HepG2 (cell line): Measurements from ENCODE around the gene ATP6V0A1. TPM values are rescaled to one million over a fixed set of nuclear protein-coding genes. Genes with fewer than 3 reads are reported as not detected.

Experiments used
- ASH2L ChIP-seq: fragments of 300-600, 200-600 bp; sonication (generic); IDR thresholded peaks from 2 replicates; pipeline ENCODE4 v1.7.0; 2017; ENCODE audit warnings: low read depth, mild to moderate bottlenecking, moderate library complexity, mixed read lengths, low read length; ENCODE audit not compliant: insufficient read length
- EEA1 ChIP-seq: sonication (generic); formaldehyde crosslinking; IDR thresholded peaks from 2 replicates; pipeline ENCODE4 v1.5.1; 2020; ENCODE audit warnings: mild to moderate bottlenecking, missing genetic modification reagents, borderline replicate concordance
- FOXJ3 ChIP-seq: sonication (generic); formaldehyde crosslinking; IDR thresholded peaks from 2 replicates; pipeline ENCODE4 v1.4.0; 2020; ENCODE audit warnings: missing genetic modification reagents, mild to moderate bottlenecking, borderline replicate concordance
- GATAD2A ChIP-seq: IDR thresholded peaks from 2 replicates; pipeline ENCODE4 v1.6.1; 2016
- HOMEZ ChIP-seq: IDR thresholded peaks from 2 replicates; pipeline ENCODE4 v1.6.1; 2016; ENCODE audit warnings: low read depth
- MED8 ChIP-seq: sonication (generic); formaldehyde crosslinking; IDR thresholded peaks from 2 replicates; pipeline ENCODE4 v1.8.1; 2023; ENCODE audit warnings: mild to moderate bottlenecking, missing genetic modification reagents; ENCODE audit not compliant: insufficient replicate concordance
- PHF8 ChIP-seq: sonication (generic); formaldehyde crosslinking; IDR thresholded peaks from 2 replicates; pipeline ENCODE4 v1.5.0; 2020; ENCODE audit warnings: missing genetic modification reagents
- RARG ChIP-seq: sonication (generic); formaldehyde crosslinking; IDR thresholded peaks from 2 replicates; pipeline ENCODE4 v1.4.0; 2020; ENCODE audit warnings: low read depth, mild to moderate bottlenecking, missing genetic modification reagents
- RCOR2 ChIP-seq: IDR thresholded peaks from 2 replicates; pipeline ENCODE4 v1.6.1; 2016; ENCODE audit warnings: missing biosample characterization, missing genetic modification reagents
- REL ChIP-seq: sonication (generic); formaldehyde crosslinking; conservative IDR thresholded peaks from 2 replicates; pipeline ENCODE4 v1.8.0; 2022; ENCODE audit warnings: mild to moderate bottlenecking, missing genetic modification reagents, moderate library complexity
- RFXAP ChIP-seq: sonication (generic); formaldehyde crosslinking; IDR thresholded peaks from 2 replicates; pipeline ENCODE4 v1.4.0; 2020; ENCODE audit warnings: missing genetic modification reagents, borderline replicate concordance
- SOX5 ChIP-seq: IDR thresholded peaks from 2 replicates; pipeline ENCODE4 v1.6.1; 2016; ENCODE audit warnings: borderline replicate concordance
- TAF15 ChIP-seq: fragments of 200-400 bp; formaldehyde crosslinking; IDR thresholded peaks from one replicate; pipeline ENCODE4 v1.6.1; 2018; ENCODE audit warnings: mild to moderate bottlenecking, low read depth, low read length; ENCODE audit not compliant: poor library complexity, severe bottlenecking
- ZNF17 ChIP-seq: sonication (generic); formaldehyde crosslinking; IDR thresholded peaks from 2 replicates; pipeline ENCODE4 v1.5.0; 2020; ENCODE audit warnings: mild to moderate bottlenecking, missing genetic modification reagents
- ZNF3 ChIP-seq: IDR thresholded peaks from 2 replicates; pipeline ENCODE4 v1.7.0; 2017; ENCODE audit warnings: inconsistent platforms
- ZNF75D ChIP-seq: sonication (generic); formaldehyde crosslinking; IDR thresholded peaks from 2 replicates; pipeline ENCODE4 v1.8.1; 2023; ENCODE audit warnings: missing genetic modification reagents, mild to moderate bottlenecking, borderline replicate concordance
- ZNF816 ChIP-seq: sonication (generic); formaldehyde crosslinking; IDR thresholded peaks from 2 replicates; pipeline ENCODE4 v1.8.0; 2022; ENCODE audit warnings: missing genetic modification reagents, mild to moderate bottlenecking, borderline replicate concordance
- polyA plus RNA-seq, 8 experiments: library from polyadenylated mRNA; depleted of rRNA in 3 of 8; stranded (reverse) in 7 of 8; unstranded in 1 of 8; fragments of >200 nt; fragmentation: Illumina TruSeq in 4 of 8; extraction: Trizol in 4 of 8; gene quantifications; 2 replicates each; pipeline versions ENCODE4 v1.2.1 to v1.2.3, GENCODE V29; 2011 to 2016; ENCODE audit warnings: low read depth in 4 of 8, missing spikeins in 1 of 8, mixed read lengths in 1 of 8; ENCODE audit not compliant: insufficient read depth in 1 of 8
- total RNA-seq, 5 experiments: library from RNA; depleted of rRNA; stranded (reverse); fragments of >200 nt; fragmentation: Illumina TruSeq; extraction: Trizol; gene quantifications; 2 replicates each; pipeline ENCODE4 v1.2.3, GENCODE V29; 2016; ENCODE audit warnings: low read depth in 1 of 5
- TF ChIP-seq, protein P1 (sequence below): sonication (generic); formaldehyde crosslinking; IDR thresholded peaks from 2 replicates; pipeline ENCODE4 v1.5.0; 2020; ENCODE audit warnings: mild to moderate bottlenecking, missing genetic modification reagents
- TF ChIP-seq, protein P2 (sequence below): sonication (generic); formaldehyde crosslinking; IDR thresholded peaks from 2 replicates; pipeline ENCODE4 v1.4.0; 2020; ENCODE audit warnings: missing genetic modification reagents, borderline replicate concordance
- TF ChIP-seq, protein P3 (sequence below): sonication (generic); formaldehyde crosslinking; IDR thresholded peaks from 2 replicates; pipeline ENCODE4 v1.8.0; 2022; ENCODE audit warnings: missing genetic modification reagents, mild to moderate bottlenecking, moderate library complexity, borderline replicate concordance
- TF ChIP-seq, protein P4 (sequence below): sonication (generic); formaldehyde crosslinking; IDR thresholded peaks from 2 replicates; pipeline ENCODE4 v1.8.0; 2022; ENCODE audit warnings: missing genetic modification reagents, low read depth, mild to moderate bottlenecking, borderline replicate concordance

The ATP6V0A1 gene
- total and polyA plus RNA-seq, 2 of the 13 experiments (the other 11 are each of a cell fraction or from before 2014, with no cell fraction given): 27.9 to 54.1 TPM

DNA sequence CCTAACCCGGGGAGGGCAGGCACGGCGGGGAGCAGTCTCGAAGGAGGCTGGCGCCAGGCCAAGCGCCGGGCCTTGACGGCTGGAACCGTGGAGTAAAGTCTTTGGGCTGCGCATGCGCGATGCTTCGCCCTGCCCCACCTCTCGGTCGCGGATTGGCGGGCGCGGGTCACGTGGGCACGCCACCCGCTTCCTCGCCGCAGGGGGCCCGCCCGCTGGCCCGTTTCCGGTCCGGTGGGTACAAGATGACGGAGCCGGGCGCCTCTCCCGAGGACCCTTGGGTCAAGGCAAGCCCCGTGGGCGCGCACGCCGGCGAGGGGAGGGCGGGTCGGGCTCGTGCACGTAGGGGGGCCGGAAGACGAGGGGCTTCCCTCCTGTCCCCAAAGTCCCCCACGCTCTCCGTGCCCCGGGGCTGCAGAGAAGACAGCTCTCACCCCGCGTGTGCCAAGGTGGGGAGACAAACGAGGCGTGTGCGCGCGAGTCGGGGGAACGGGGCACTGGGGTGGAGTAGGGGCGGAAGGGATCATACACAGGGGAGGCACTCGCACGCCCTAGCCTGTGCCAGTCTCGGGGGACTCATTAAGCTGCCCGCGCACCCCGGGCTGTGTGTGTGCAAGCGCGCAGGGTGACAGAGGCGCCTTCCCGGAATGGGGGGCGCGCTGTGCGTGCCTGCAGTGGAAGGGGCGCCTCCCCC is 108.3 kb downstream of the ATP6V0A1 start, which contains the start of gene MLX (continued):
- TF ChIP-seq, protein P1, sequence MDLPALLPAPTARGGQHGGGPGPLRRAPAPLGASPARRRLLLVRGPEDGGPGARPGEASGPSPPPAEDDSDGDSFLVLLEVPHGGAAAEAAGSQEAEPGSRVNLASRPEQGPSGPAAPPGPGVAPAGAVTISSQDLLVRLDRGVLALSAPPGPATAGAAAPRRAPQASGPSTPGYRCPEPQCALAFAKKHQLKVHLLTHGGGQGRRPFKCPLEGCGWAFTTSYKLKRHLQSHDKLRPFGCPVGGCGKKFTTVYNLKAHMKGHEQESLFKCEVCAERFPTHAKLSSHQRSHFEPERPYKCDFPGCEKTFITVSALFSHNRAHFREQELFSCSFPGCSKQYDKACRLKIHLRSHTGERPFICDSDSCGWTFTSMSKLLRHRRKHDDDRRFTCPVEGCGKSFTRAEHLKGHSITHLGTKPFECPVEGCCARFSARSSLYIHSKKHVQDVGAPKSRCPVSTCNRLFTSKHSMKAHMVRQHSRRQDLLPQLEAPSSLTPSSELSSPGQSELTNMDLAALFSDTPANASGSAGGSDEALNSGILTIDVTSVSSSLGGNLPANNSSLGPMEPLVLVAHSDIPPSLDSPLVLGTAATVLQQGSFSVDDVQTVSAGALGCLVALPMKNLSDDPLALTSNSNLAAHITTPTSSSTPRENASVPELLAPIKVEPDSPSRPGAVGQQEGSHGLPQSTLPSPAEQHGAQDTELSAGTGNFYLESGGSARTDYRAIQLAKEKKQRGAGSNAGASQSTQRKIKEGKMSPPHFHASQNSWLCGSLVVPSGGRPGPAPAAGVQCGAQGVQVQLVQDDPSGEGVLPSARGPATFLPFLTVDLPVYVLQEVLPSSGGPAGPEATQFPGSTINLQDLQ (CRISPR knock-in tag): no peak
- TF ChIP-seq MED8 (CRISPR knock-in tag) (peak; percentile 65), TAF15 (peak; percentile 53), PHF8 (CRISPR knock-in tag) (peak; percentile 75; the same call in 1 of the 2 replicates), FOXJ3 (CRISPR knock-in tag) (0 out of 2 replicates have a peak, but pooled peaks have one; percentile 40), RARG (CRISPR knock-in tag) (peak; percentile 30; the same call in 1 of the 2 replicates), ZNF3 (CRISPR knock-in tag) (no peak), HOMEZ (peak; percentile 43; the same call in 1 of the 2 replicates), EEA1 (no peak), ZNF75D (CRISPR knock-in tag) (no peak), GATAD2A (CRISPR knock-in tag) (peak; percentile 60), SOX5 (CRISPR knock-in tag) (peak; percentile 61), ZNF17 (no peak), RCOR2 (CRISPR knock-in tag) (0 out of 2 replicates have a peak, but pooled peaks have one; percentile 43), RFXAP (peak; percentile 58; the same call in 1 of the 2 replicates), ASH2L (peak; percentile 61), REL (CRISPR knock-in tag) (0 out of 2 replicates have a peak, but pooled peaks have one; percentile 79), ZNF816 (CRISPR knock-in tag) (no peak)
- TF ChIP-seq, protein P2, sequence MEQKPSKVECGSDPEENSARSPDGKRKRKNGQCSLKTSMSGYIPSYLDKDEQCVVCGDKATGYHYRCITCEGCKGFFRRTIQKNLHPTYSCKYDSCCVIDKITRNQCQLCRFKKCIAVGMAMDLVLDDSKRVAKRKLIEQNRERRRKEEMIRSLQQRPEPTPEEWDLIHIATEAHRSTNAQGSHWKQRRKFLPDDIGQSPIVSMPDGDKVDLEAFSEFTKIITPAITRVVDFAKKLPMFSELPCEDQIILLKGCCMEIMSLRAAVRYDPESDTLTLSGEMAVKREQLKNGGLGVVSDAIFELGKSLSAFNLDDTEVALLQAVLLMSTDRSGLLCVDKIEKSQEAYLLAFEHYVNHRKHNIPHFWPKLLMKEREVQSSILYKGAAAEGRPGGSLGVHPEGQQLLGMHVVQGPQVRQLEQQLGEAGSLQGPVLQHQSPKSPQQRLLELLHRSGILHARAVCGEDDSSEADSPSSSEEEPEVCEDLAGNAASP (CRISPR knock-in tag): peak; percentile 39; the same call in 1 of the 2 replicates
- TF ChIP-seq, protein P3, sequence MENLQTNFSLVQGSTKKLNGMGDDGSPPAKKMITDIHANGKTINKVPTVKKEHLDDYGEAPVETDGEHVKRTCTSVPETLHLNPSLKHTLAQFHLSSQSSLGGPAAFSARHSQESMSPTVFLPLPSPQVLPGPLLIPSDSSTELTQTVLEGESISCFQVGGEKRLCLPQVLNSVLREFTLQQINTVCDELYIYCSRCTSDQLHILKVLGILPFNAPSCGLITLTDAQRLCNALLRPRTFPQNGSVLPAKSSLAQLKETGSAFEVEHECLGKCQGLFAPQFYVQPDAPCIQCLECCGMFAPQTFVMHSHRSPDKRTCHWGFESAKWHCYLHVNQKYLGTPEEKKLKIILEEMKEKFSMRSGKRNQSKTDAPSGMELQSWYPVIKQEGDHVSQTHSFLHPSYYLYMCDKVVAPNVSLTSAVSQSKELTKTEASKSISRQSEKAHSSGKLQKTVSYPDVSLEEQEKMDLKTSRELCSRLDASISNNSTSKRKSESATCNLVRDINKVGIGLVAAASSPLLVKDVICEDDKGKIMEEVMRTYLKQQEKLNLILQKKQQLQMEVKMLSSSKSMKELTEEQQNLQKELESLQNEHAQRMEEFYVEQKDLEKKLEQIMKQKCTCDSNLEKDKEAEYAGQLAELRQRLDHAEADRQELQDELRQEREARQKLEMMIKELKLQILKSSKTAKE (CRISPR knock-in tag): no peak; the same call in none of the 2 replicates
- TF ChIP-seq, protein P4, sequence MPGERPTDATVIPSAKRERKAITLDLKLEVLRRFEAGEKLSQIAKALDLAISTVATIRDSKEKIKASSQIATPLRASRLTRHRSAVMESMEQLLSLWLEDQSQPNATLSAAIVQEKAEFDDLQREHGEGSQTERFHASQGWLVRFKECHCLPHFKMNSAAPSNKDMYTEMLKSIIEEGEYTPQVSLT (CRISPR knock-in tag): no peak
